GM12801 (cell line): Measurements from ENCODE around the gene FNBP1.

Experiments
- CTCF ChIP-seq: IDR thresholded peaks from one replicate; pipeline ENCODE4 v1.5.1; 2011; ENCODE audit warnings: control low read depth; ENCODE audit not compliant: insufficient read length; ENCODE audit errors: extremely low read depth

Gene FNBP1

GRCh38 chr9:130026583-130027340 lies 16.2 kb downstream of the FNBP1 start:
- TF ChIP-seq CTCF: no peak

GRCh38 chr9:130024597-130024994 lies 18.4 kb downstream of the FNBP1 start:
- TF ChIP-seq CTCF: no peak

GRCh38 chr9:130023994-130024596 lies 18.9 kb downstream of the FNBP1 start:
- TF ChIP-seq CTCF: no peak

GRCh38 chr9:130023144-130023787 lies 19.7 kb downstream of the FNBP1 start:
- TF ChIP-seq CTCF: no peak

- no peak for TF ChIP-seq CTCF
Measured at GRCh38 chr9:130022566-130023143, 20.3 kb downstream of the FNBP1 start.

- no peak for TF ChIP-seq CTCF
Measured at GRCh38 chr9:130021123-130021522, 21.9 kb downstream of the FNBP1 start.

GRCh38 chr9:130020618-130021017 lies 22.4 kb downstream of the FNBP1 start:
- no peak for TF ChIP-seq CTCF
